LNCAP (cell line): ENCODE measurements around the gene SNX9.

ENCODE experiments used
- TF ChIP-seq, protein P1 (sequence below): fragments of 450-650 bp; IDR thresholded peaks from 2 replicates; pipeline ENCODE4 v1.5.1; 2017; ENCODE audit warnings: mild to moderate bottlenecking

Gene SNX9

DNA sequence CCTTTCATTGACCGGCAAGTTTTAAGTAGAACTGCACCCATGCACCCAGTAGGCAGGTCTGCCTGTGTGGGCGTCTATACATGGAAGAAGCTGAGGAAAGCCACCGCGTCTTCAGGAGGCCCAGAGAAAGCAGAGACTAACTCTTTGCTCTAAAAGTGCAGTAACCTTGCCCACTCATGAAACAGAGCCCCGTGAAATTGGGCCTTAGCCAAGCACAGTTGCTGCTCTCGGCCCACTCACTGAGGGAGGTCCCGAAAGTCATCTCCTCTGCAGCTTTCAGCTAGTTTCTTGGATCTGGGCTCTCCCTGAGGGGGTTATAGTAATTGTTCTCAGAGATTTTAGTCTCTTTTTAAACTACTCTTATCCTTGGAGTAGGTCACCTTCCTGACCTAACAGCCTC is 84.6 kb downstream of the SNX9 start:
- TF ChIP-seq, protein P1, sequence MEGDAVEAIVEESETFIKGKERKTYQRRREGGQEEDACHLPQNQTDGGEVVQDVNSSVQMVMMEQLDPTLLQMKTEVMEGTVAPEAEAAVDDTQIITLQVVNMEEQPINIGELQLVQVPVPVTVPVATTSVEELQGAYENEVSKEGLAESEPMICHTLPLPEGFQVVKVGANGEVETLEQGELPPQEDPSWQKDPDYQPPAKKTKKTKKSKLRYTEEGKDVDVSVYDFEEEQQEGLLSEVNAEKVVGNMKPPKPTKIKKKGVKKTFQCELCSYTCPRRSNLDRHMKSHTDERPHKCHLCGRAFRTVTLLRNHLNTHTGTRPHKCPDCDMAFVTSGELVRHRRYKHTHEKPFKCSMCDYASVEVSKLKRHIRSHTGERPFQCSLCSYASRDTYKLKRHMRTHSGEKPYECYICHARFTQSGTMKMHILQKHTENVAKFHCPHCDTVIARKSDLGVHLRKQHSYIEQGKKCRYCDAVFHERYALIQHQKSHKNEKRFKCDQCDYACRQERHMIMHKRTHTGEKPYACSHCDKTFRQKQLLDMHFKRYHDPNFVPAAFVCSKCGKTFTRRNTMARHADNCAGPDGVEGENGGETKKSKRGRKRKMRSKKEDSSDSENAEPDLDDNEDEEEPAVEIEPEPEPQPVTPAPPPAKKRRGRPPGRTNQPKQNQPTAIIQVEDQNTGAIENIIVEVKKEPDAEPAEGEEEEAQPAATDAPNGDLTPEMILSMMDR = no peak

DNA sequence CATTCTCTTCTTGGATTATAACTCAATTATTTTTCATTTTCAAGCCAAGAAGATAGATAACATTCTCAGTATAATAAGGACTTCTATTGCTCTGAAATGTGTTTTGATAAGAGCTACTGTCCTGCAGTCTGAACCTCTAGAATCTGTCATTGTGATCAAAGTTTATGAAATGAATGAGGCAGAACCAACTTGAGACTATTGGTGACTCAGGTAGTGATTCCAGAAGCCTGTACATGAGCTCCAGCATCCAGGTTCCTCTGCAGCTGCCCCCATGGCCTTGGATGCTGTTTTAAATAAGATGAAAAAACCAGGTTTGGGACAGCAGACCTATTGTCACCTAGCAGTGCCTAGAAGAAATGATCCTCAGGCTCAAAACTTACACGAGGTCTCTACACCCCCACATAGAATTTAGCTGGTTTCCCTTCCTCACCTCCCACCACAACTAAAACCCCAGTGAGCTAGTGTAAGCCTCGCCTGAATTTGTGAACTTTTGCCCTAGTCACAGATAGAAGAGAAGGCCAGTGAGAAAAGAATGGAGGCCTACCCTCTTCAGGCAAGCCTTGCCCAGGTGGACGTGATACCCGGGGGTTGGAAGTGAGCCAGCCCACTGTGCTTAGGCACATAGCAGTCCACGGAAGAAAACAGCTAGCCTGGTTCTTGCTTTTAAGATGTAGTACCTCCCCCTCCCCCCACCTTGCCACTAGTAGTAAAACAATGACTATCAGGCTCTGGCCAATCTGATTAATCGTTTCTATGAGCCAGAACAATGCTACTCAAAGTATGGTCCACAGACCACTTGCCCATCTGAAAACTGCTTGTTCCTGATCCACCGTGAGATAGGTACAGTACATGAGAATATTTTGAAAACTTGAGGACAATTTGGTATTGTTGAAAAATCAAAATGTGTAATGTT is 85.6 kb downstream of the SNX9 start:
- TF ChIP-seq, protein P1 = no peak

DNA sequence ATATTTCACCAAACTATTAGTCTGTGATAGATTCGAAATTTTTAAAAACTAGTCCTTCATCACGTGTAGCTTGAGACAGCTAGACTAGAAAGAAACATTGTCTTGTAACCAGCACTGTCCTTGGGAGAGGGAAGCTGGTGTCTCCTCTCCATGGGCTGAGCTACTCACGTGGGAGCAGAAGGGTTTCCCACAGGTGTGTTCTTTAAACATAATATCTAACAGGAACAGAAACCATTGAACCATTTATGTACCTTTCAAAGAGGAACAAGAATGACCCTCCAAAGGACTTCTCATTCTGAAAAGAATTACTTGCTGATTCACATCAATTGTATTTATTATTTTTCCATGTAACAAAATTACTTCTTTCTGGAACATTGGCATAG is 86.2 kb downstream of the SNX9 start:
- TF ChIP-seq, protein P1 = no peak

DNA sequence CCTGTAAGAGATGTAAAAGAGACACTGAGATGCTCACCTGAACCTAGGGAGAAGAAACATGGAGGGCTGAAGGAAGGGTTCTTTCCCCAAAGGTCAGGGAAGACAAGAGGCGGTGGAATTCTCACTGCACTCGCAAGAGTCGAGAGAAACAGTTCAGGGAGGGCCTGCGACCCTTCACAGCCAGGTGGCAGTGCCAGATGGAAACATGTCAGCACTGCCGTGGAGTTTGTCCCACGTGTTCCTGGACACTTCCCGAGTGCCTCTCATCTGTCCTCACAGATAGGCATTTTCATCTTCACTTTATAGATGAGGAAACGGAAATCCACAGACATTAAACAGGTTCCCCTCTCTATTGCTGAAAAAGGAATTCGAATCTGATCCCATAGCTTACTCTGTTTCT is 88.2 kb downstream of the SNX9 start:
- TF ChIP-seq, protein P1 = no peak

DNA sequence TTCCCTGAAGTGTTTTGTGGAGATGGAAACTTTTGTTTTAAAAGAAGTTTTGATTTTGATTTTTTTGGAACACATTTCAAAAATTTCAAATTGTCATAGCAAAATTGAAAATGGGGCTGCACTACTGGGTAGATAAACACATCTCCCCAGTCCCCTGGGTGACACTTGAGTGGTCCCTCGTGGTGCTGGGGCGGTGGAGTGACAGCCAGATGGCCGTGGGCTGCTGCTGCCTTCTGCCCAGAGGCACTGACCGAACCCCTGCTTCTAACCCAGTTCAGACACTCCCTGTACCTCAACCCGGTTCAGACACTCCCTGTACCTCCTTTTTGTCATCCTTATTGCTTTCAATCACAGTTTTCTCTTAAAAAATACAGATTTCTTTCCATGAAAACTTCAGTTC is 88.7 kb downstream of the SNX9 start:
- TF ChIP-seq, protein P1 = no peak

DNA sequence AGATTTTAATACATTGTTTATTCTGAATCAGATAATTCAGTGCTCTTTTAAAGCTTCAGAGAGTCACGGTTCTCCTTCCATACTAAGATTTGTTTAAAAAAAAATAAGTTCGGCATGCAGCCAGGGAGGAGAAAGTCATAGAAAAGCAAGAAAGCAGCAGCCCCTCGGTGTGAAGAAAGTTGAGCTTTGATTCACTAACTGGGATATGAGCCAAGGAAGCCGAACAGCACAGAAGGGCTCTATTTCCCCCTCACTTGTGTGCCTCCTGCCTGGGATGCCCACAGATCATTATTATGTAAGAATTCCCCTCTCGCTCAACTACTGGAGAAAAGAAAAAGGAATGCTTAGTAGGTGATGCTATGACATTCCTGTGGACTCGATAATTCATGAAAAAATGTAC is 89.3 kb downstream of the SNX9 start:
- TF ChIP-seq, protein P1 = no peak

DNA sequence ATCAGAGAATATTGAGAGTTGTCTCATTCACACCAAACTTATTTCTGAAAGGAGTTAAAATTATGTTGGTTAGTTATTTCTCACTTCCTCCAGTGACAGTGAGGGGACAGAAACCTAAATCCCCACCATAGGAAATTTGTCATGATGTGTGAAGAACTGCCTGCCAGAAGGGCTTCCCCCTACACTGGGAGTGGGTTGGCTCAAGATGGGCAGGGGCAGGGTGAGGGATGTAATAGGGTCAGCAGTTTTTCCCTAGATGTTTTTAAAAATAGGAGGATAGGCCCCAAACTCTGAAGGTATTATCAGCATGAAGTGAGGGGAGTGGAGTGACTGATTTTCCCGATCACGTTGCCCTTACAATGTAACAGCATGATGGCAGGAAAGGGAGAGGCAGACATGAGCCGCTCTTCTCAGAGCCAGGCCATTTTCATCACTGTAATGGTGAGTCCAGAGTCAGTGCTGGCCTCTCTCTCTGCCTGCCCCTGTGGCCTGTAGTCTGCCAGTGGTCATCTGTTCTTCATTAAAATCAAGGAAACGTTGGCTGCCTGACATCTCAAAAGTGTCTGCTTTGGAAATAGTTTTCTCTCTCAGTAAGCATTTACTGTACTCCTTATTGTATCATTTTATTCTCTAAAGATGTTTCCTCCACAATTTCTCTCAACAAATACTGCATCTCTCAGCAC is 98.8 kb downstream of the SNX9 start:
- TF ChIP-seq, protein P1 = no peak
